Activated CD4-positive, alpha-beta T cell treated with anti-CD3 and anti-CD28 coated beads, Interleukin-2, amount 50 U/mL, for 16 hours (primary cell): ENCODE data around the gene DNMT3B.
"Not testable (repeated sequence)": the region's sequence is repeated elsewhere in the genome, so short reads cannot be mapped to it uniquely, and the experiment has no call there.

Experiments used
- DNase-seq: peaks from one replicate; pipeline ENCODE4 v3.0.0-alpha.2; 2020

Gene DNMT3B

DNA sequence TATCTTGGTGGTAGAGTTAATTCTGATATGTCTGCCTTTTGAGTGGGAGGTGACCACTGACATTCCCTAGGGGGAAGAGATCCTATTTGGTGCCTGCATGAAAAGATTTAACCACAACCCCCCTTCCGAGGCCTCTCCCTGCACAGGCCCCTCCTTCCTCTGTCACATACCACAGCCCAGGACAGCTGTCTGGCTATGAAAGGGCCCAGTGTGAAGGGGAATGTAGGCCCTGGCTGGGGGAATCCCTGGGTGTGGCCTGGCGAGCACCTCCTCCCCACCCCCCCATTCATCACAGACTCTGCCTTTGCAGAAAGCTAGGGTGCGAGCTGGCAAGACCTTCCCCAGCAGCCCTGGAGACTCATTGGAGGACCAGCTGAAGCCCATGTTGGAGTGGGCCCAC, 30.1 kb downstream of the DNMT3B start:
- DNase-seq = no peak

GRCh38 chr20:32792731-32793458, 30.7 kb downstream of the DNMT3B start:
- no peak for DNase-seq

GRCh38 chr20:32796383-32796948, 34.3 kb downstream of the DNMT3B start:
- DNase-seq = no peak

GRCh38 chr20:32796981-32797451, 34.8 kb downstream of the DNMT3B start:
- no peak for DNase-seq

- DNase-seq = not testable (repeated sequence)
Observed at GRCh38 chr20:32797571-32797970, 35.4 kb downstream of the DNMT3B start.

GRCh38 chr20:32798046-32798981, 36.1 kb downstream of the DNMT3B start:
- DNase-seq = no peak

- no peak for DNase-seq
Observed at GRCh38 chr20:32803092-32803491, 40.9 kb downstream of the DNMT3B start.

DNA sequence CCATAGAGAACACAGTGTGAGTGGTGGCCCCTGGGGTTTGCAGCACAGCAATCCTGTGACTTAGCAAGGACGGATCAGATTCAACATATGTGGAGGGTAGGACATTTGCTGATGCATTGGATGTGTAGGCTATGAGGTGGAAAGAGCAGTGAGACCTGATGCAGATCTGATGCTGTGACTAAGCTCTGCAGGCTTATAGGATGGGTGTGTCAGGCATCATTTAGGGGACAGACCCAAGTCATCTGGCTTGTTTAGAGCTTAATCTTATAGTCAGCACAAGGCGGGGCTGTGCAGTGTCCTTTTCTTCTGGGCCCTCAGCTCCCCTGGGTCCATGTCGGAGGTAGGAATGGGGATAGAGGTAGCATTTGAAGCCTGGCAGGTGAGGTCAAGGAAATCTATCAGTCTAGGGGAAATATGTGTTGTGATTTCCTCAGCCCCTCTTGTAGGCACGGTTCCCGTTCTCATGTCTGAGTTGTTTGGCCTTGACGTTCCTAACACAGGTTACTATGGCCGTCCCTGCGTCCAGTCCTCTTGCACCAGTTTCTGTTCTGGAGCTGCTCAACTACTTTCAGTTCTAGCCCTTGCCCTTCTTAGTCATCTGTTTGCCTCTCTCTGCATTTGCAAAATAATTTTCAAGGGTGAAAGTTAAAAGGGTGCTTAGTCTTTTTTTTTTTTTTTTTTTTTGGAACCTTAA, 42.0 kb downstream of the DNMT3B start:
- DNase-seq = no peak

GRCh38 chr20:32804817-32805216, 42.6 kb downstream of the DNMT3B start:
- no peak for DNase-seq

DNA sequence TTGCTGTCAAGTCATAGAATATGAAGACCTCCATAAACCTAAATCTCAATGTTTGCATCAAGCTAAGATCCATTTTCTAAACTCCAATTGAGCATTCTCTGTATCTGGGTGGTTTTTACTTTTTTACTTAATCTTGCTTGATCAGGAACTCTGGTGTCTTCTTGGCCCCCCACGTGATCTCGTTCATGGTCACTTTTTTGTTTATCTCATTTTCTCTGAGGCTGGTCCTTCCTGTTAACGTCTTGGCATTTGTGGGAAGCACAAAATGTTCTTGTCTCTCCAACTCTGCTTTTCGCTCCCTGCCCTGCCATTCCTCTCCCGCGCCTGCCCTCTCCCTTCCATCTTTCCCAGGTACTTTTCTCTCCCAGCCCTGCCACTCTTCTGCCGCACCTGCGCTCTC, 43.5 kb downstream of the DNMT3B start:
- DNase-seq = no peak

DNA sequence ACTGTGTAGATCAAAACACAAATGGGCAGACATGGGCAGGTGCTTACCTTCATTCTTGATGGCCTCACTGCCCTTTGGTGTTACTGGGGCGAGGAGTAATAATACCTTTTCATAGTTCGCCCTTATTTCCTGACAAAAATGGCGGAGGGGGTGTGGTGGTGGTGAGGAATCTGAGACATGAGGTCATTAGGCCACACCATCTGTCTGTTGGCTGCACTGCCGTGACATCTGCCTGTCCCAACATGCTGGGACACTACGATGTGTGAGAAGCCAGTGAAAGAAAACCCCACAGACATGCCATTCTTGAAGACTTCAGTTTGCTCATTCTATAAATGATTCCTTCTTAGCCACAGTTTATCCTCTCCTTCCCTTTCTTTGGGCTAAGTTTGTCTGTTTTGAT, 44.2 kb downstream of the DNMT3B start:
- DNase-seq = no peak

DNA sequence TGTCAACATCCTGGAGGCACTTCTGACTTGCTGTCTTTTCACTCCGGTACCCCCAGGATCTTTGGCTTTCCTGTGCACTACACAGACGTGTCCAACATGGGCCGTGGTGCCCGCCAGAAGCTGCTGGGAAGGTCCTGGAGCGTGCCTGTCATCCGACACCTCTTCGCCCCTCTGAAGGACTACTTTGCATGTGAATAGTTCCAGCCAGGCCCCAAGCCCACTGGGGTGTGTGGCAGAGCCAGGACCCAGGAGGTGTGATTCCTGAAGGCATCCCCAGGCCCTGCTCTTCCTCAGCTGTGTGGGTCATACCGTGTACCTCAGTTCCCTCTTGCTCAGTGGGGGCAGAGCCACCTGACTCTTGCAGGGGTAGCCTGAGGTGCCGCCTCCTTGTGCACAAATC, 45.5 kb downstream of the DNMT3B start:
- DNase-seq = no peak

GRCh38 chr20:32808438-32808837, 46.3 kb downstream of the DNMT3B start:
- DNase-seq = no peak

DNA sequence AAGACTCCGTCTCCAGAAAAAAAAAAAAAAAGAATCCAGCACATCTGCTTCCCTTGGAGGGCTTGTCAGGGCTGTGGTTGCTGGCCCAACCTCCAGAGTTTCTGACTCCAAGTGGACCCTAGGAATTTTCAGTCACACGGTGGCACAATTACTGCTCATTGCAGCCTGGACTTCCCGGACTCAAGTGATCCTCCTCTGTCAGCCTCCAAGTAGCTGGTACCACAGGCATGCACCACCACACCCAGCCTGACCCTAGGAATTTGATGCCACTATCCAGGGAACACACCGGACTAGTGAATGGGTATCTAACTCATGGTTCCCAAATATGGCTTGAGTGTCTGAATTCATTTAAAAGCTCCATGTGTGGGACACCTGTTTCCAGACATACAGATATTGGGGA, 47.7 kb downstream of the DNMT3B start:
- DNase-seq = no peak

DNA sequence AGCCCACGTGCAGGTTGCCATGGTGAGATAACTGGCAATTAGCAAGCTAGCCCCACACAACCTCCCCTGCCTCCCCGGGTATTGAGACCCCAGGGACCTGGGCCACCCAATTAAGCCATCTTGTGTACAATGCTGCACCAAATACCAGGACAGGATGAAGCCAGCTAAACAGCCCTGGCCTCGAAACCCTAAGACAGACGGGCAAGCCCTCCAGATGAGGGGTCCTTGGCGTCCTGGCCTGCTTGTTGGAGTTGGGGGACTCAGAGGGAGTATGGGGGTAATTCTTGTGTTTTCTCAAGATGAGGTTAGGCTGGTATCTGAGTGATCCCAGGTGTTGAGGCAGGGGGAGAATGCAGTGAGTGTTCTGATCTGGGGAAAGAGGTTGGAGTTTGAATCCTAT, 48.8 kb downstream of the DNMT3B start:
- no peak for DNase-seq

DNA sequence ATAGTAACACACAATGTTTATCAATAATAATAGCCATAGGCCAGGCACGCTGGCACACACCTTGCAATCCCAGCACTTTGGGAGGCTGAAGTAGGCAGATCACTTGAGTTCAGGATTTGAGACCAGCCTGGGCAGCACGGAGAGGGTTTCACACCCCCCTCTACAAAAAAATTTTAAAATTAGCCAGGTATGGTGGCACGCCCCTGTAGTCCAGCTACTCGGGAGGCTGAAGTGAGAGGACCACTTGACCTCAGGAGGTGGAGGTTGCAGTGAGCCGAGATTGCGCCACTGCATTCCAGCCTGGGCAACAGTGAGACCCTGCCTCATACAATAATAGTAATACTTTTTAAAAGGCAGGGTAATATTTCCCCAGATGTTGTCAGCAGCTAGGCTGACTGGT, 49.7 kb downstream of the DNMT3B start:
- no peak for DNase-seq

GRCh38 chr20:32819992-32820697, 58.0 kb downstream of the DNMT3B start:
- DNase-seq = peak; percentile 80

- peak; percentile 16 for DNase-seq
Observed at GRCh38 chr20:32820698-32821377, 58.7 kb downstream of the DNMT3B start.

GRCh38 chr20:32822225-32822624, 60.0 kb downstream of the DNMT3B start:
- DNase-seq = no peak

DNA sequence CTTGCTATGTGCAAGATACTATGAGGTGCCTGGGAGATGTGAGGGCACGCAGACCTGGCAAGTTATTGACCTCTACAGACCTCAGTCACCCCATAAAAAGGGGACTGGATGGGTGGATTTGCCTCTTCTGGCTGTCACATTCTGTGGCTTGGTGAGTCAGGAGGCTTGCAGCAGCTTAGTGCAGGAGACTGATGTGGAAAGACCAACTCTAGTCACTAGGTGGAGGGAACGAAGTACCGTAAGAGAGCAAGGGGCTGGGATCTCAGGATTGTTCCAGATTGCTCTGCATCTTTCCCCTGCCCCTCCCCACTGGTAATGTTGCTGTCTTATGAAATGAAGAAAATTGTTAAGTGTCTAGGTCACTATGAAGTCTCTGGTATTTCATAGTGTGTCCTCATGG, 60.9 kb downstream of the DNMT3B start:
- DNase-seq = peak; percentile 28

- DNase-seq = no peak
Observed at GRCh38 chr20:32823737-32824588, 61.8 kb downstream of the DNMT3B start.
